ENCODE results near the gene IFIT1B.
"Not testable (repeated sequence)": the region's sequence is repeated elsewhere in the genome, so short reads cannot be mapped to it uniquely, and the experiment has no call there.

The IFIT1B gene

DNA sequence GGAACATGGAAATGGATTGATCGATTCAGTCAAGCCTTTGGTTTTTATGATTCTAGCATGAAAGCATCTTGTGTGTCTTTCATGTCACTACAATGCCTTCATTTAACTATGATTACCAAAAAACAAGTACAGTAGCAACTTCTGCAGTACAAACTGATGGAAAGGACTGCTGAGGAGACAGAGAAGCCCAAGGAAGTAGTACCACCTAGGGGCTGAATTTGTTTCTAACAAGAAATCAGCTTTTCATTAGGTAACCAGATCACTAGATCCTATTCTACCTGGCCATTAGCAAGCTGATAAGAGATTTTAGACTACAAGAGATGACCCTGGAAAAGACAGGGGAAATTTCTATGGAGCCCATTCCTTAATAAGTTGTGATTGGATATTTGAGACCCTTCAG, 11.4 kb downstream of the IFIT1B start:
- no peaks in the 10 kb centered on the region for H3K9me3 Mint-ChIP-seq
- no peak for ATAC-seq
- H3K27ac Mint-ChIP-seq, result no peak overlapping the region
- no peaks in the 10 kb centered on the region for H3K36me3 Mint-ChIP-seq
- no peak overlapping the region for H3K4me3 Mint-ChIP-seq
- H3K4me1 Mint-ChIP-seq, result peaks cover 26% of the 10 kb centered on the region
- H3K27me3 Mint-ChIP-seq, result no peaks in the 10 kb centered on the region

DNA sequence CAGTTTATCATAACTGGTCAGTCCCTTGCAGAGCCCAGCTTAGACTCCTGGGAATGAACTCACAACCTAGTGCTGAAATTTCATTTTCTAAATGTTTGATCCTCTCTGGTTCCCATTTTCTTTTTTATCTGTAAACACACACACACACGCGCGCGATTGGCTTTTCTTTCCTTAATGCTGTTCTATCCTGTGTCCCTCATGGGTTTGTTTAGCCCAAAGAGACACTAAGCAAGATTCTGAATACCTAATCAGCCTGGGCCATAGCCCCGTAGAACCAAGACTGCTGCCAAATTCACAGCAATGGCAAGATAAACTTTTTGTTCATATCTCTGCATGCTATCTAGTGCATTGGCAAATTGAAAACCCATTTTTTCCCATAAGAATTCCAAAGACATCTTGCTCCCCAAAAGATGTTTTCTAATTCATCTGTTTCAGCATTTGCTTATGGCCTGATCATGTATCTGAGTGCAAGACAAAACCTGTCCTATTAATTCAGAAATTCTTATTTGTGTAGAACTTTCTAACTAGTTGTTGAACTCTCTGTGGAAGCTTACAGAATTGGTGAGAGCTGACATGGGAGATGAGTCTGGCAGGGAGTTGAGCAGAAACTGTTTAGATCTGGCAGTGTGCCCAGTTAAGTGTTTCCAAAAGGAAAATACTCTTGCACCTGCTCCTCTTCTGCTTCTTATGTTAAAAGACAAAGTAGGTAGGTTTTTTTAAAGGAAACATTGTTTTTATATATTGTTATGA, 12.8 kb downstream of the IFIT1B start:
- no peaks in the 10 kb centered on the region for H3K36me3 Mint-ChIP-seq
- H3K4me1 Mint-ChIP-seq, result peaks cover 15% of the 10 kb centered on the region
- ATAC-seq, result no peak
- H3K27ac Mint-ChIP-seq, result no peak overlapping the region
- no peak overlapping the region for H3K4me3 Mint-ChIP-seq
- H3K27me3 Mint-ChIP-seq, result no peaks in the 10 kb centered on the region
- no peaks in the 10 kb centered on the region for H3K9me3 Mint-ChIP-seq

DNA sequence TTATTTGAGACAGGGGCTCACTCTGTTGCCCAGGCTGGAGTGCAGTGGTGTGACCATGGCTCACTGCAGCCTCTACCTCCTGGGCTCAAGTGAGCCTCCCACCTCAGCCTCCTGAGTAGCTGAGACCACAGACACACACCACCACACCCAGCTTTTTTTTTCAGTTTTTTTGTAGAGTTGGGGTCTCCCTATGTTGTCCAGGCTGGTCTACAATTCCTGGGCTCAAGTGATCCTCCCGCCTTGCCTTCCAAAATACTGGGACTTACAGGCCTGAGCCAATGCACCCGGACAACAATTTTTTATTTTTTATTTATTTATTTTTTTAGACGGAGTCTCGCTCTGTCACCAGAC, 13.3 kb downstream of the IFIT1B start:
- not testable (repeated sequence) for H3K9me3 Mint-ChIP-seq, ATAC-seq, H3K27me3 Mint-ChIP-seq, H3K4me3 Mint-ChIP-seq, H3K27ac Mint-ChIP-seq, H3K36me3 Mint-ChIP-seq
- H3K4me1 Mint-ChIP-seq, result peaks cover 15% of the 10 kb centered on the region

DNA sequence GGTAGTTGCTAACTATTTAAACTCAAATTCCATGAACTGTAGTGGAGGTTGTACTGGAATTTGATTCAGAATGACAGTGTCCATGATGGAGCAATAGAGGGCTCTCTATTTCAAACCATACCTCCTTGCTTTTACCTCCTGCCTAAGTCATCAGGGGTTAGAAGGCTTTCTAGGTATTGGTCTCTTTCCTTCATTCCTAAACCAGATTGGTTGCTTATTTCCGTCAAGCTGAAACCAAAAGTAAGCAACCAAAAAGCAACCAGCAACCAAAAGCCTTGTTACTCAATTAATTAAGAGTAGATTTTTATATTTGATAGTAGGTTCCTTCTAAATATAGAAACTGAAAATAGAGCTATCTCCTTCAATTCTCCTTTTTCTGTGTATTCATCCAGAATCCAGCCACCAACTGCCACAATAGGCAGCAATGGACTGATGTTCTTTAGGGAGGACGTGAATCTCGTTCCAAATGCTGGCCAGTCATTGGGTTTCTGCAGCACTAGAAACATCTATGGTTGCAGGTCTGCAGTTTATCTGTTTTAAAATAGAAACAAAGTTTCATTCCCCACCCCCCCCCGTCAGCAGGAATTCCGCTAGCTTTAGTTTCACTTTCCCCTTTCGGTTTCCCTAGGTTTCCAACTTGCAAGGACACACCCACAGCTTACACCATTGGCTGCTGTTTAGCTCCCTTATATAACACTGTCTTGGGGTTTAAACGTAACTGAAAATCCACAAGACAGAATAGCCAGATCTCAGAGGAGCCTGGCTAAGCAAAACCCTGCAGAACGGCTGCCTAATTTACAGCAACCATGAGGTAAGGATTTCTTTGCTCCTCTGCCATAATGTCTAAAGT, 14.3 kb downstream of the IFIT1B start, which contains the start of gene IFIT1:
Gene IFIT1 (plus strand): TSS at position 717 of the 850 bp plus-strand sequence. CDS start 90 bp downstream, at position 807.
- Mint-ChIP-seq H3K27ac (peak within 1 kb of the TSS; percentile 73), H3K9me3 (no peaks in the 10 kb centered on the region), H3K4me1 (peaks cover 15% of the 10 kb centered on the region), H3K36me3 (no peaks in the 10 kb centered on the region), H3K4me3 (peak within 1 kb of the TSS; percentile 77), H3K27me3 (no peaks in the 10 kb centered on the region)
- peak; percentile 82 for ATAC-seq

DNA sequence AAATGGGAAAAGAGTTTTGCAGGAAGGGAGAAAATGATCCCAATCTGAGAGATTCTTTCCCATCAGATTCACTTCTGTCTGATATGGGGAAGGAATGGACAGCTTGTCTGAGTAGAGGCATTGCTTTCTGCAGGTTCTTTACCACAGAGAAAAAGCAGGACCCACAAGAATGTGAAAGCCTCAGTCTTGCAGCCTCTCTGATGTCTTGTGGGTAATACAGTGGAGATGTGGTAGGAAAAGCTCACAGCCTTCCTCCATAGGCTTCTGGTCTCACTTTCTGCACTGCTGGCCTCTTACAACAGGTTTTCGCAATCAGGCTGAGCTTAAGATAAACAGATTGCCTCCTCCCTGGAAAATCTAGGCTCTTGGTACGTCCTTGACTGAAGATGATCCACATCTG, 15.1 kb downstream of the IFIT1B start:
- ATAC-seq, result no peak
- Mint-ChIP-seq H3K36me3 (no peaks in the 10 kb centered on the region), H3K4me1 (peaks cover 15% of the 10 kb centered on the region), H3K27ac (peak overlapping the region; percentile 73), H3K27me3 (no peaks in the 10 kb centered on the region), H3K9me3 (no peaks in the 10 kb centered on the region), H3K4me3 (peak overlapping the region; percentile 77)

DNA sequence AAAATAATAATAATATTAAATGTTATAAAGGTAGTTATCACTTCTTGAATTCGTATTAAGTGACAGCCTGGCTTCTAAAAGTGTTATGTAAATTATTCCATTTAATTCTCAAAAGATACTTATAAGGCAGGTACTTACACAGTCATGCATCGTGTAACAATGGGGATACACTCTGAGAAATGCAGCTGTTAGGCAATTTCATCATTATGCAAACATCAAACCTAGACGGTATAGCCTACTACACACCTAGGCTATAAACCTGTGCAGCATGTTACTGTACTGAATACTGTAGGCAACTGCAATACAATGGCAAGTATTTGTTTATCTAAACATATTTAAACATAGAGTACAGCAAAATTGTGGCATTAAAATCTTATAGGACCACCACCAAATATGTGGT, 16.0 kb downstream of the IFIT1B start:
- no peak overlapping the region for H3K4me3 Mint-ChIP-seq
- no peaks in the 10 kb centered on the region for H3K9me3 Mint-ChIP-seq
- no peak for ATAC-seq
- H3K4me1 Mint-ChIP-seq, result peaks cover 15% of the 10 kb centered on the region
- H3K36me3 Mint-ChIP-seq, result no peaks in the 10 kb centered on the region
- H3K27ac Mint-ChIP-seq, result no peak overlapping the region
- H3K27me3 Mint-ChIP-seq, result no peaks in the 10 kb centered on the region

DNA sequence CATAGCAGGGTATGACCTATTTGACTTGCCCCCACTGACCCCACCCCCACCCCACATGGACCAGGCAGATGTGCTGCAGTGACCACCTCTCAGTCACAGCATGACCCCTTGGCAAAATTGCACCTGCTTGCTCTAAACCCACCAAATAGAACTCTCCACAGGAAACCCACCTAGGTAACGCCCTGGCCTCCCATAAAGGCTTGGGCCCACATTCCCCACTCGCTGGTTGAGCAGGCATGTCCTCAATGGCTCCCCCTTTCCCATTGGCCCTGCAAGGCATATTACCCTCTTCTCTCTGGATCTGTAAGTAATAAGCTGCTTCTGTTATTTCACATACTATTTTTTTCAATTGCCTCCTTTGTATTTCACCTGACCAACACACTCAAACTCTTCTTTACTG, 17.3 kb downstream of the IFIT1B start:
- peaks cover 15% of the 10 kb centered on the region for H3K4me1 Mint-ChIP-seq
- no peak overlapping the region for H3K4me3 Mint-ChIP-seq
- H3K36me3 Mint-ChIP-seq, result no peaks in the 10 kb centered on the region
- H3K27ac Mint-ChIP-seq, result no peak overlapping the region
- H3K27me3 Mint-ChIP-seq, result no peaks in the 10 kb centered on the region
- H3K9me3 Mint-ChIP-seq, result no peaks in the 10 kb centered on the region
- ATAC-seq, result no peak

DNA sequence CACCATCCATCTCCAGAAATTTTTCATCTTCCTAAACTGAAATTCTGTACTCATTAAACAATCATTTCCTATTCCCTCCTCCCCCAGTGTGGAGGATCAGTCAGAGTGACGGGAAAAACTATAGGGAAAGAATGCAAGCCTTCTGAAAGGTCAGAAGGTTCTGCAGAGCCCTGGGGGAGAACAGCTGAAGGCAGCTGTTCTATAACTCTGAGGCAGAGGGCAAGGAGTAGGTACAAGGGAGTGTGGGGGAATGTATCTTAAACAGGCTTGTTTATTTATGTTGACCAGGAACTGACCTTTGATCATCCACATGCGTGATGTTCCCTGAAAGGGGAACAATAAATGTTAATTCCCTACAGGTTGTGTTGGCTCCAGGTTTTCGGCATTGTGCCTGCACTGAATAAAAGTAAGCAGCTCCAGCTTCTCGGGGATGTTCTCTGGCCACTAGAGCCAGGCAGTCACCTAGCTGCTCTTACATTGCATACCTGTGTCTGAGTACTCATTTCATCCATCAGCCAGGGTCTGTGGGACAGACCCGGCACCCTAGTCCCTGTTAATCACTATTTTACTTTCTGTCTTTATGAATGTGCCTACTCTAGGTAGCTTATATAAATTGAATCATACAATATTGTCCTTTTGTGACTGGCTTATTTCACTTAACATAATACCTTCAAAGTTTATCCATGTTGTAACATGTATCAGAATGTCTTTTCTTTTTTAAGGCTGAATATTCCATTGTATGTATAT, 20.3 kb downstream of the IFIT1B start:
- H3K36me3 Mint-ChIP-seq, result no peaks in the 10 kb centered on the region
- H3K4me1 Mint-ChIP-seq, result no peaks in the 10 kb centered on the region

DNA sequence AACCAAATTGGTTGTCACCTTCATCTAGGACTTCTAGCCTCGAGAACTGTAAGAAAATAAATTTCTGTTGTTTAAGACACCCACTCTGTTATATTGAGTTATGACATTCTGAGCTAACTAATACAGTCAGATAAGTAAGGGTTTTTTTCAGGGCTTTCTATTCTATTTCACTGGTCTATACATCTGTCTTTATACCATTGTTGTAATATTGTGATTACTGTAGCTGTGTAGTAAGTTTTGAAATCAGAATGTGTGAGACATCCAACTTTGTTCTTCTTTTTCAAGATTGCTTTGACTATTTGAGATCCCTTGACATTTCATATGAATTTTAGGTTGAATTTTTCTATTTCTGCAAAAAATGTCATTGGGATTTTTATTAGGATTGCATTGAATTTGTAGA, 22.1 kb downstream of the IFIT1B start:
- no peak overlapping the region for H3K4me3 Mint-ChIP-seq
- no peaks in the 10 kb centered on the region for H3K9me3 Mint-ChIP-seq
- no peak overlapping the region for H3K27ac Mint-ChIP-seq
- no peaks in the 10 kb centered on the region for H3K4me1 Mint-ChIP-seq
- ATAC-seq, result no peak
- H3K27me3 Mint-ChIP-seq, result no peaks in the 10 kb centered on the region
- H3K36me3 Mint-ChIP-seq, result peaks cover 6% of the 10 kb centered on the region

More for the DNA sequence above, 20.3 kb downstream of the IFIT1B start:
- Mint-ChIP-seq H3K4me3 (no peak overlapping the region), H3K9me3 (no peaks in the 10 kb centered on the region), H3K27me3 (no peaks in the 10 kb centered on the region), H3K27ac (no peak overlapping the region)
- no peak for ATAC-seq

DNA sequence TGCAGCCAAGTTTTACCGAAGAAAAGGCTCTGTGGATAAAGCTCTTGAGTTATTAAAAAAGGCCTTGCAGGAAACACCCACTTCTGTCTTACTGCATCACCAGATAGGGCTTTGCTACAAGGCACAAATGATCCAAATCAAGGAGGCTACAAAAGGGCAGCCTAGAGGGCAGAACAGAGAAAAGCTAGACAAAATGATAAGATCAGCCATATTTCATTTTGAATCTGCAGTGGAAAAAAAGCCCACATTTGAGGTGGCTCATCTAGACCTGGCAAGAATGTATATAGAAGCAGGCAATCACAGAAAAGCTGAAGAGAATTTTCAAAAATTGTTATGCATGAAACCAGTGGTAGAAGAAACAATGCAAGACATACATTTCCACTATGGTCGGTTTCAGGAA, 25.2 kb downstream of the IFIT1B start:
- no peak for ATAC-seq

DNA sequence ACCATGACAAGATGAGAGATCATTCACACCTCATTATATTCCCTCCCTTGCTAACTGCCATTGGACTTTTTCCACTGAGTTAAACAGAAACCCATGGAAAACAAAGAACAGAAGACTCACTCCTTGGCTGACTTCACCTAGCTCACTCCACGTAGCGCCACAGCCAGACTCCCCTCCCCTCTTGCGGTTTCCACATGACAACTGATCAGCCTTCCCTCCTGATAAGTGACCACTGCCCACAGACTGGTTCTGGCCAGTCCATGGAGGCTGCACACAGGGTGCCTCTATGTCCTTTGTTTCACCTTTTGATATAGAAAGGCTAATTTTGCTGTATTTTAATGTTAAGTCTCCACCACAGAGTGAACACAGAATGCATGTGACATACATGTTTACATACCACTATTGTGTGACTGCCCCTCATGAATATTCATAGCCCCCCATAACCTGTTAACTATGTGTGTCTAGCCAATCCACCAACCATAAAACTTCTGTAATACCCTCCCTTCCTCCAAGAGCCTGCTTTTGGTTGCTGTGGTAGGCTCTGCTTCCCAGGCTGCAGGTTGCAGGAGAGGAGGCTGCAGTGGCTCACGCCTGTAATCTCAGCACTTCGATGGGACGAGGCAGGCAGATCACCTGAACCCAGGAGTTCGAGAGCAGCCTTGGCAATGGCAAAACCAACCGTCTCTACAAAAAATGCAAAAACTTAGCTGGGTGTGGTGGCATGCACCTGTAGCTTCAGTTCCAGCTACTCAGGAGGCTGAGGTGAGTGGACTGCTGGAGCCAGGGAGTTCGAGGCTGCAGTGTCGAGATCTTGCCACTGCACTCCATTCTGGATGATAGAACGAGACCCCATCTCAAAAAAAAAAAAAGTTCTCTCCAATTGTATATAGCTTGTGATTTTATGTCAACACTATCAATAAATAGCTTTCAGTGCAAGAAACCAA, 26.5 kb downstream of the IFIT1B start:
- Mint-ChIP-seq H3K36me3 (peaks cover 6% of the 10 kb centered on the region), H3K27me3 (no peaks in the 10 kb centered on the region), H3K4me1 (no peaks in the 10 kb centered on the region), H3K27ac (no peak overlapping the region), H3K9me3 (no peaks in the 10 kb centered on the region), H3K4me3 (no peak overlapping the region)
- no peak for ATAC-seq

More for the DNA sequence above, 25.2 kb downstream of the IFIT1B start:
- no peaks in the 10 kb centered on the region for H3K4me1 Mint-ChIP-seq
- peaks cover 6% of the 10 kb centered on the region for H3K36me3 Mint-ChIP-seq
- no peaks in the 10 kb centered on the region for H3K9me3 Mint-ChIP-seq
- no peaks in the 10 kb centered on the region for H3K27me3 Mint-ChIP-seq
- H3K4me3 Mint-ChIP-seq, result no peak overlapping the region
- no peak overlapping the region for H3K27ac Mint-ChIP-seq

DNA sequence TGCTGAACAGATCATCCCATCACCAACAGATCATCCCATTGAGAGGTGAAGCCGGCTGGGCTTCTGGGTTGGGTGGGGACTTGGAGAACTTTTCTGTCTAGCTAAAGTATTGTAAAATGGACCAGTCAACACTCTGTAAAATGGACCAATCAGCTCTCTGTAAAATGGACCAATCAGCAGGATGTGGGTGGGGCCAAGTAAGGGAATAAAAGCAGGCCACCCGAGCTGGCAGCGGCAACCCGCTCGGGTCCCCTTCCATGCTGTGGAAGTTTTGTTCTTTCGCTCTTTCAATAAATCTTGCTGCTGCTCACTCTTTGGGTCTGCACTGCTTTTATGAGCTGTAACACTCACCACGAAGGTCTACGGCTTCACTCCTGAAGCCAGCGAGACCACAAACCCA, 28.3 kb downstream of the IFIT1B start:
- H3K4me3 Mint-ChIP-seq, H3K4me1 Mint-ChIP-seq, H3K27ac Mint-ChIP-seq, ATAC-seq, H3K27me3 Mint-ChIP-seq, H3K9me3 Mint-ChIP-seq: not testable (repeated sequence)
- peaks cover 11% of the 10 kb centered on the region for H3K36me3 Mint-ChIP-seq

DNA sequence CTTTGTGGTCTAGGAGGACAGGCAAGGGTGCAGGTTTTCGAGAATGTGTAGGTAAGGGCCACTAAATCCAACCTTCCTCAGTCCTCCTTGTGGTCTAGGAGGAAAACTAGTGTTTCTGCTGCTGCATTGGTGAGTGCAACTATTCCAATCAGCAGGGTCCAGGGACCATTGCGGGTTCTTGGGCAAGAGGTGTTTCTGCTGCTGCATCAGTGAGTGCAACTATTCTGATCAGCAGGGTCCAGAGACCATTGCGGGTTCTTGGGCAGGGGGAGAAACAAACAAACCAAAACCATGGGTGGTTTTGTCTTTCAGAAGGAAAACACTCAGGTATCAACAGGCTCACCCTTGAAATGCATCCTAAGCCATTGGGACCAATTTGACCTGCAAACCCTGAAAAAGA, 29.9 kb downstream of the IFIT1B start:
- not testable (repeated sequence) for H3K27ac Mint-ChIP-seq, H3K4me3 Mint-ChIP-seq, H3K4me1 Mint-ChIP-seq, H3K27me3 Mint-ChIP-seq, H3K9me3 Mint-ChIP-seq, ATAC-seq
- H3K36me3 Mint-ChIP-seq, result peaks cover 11% of the 10 kb centered on the region

DNA sequence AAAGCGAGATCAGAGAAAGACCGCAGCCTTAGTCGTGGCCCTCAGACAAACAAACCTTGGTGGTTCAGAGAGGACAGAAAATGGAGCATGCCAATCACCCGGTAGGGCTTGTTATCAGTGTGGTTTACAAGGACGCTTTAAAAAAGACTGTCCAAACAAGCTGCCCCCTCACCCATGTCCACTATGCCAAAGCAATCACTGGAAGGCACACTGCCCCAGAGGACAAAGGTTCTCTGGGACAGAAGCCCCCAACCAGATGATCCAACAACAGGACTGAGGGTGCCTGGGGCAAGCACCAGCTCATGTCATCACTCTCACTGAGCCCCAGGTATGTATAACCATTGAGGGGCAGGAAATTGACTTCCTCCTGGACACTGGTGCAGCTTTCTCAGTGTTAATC, 31.4 kb downstream of the IFIT1B start:
- H3K36me3 Mint-ChIP-seq, H3K27ac Mint-ChIP-seq, ATAC-seq, H3K4me3 Mint-ChIP-seq, H3K27me3 Mint-ChIP-seq, H3K9me3 Mint-ChIP-seq: not testable (repeated sequence)
- H3K4me1 Mint-ChIP-seq, result peaks cover 12% of the 10 kb centered on the region

Measured in stimulated activated memory B cell treated with anti-CD40 and anti-IgM and Interleukin-4, amounts not matched to agents 10 μg/mL and 1 μg/mL and 100 μg/mL, for 72 hours (primary cell).